Caco-2 (cell line): ENCODE results near the gene EFHC2. TPM values are rescaled to one million over a fixed set of nuclear protein-coding genes. Genes with fewer than 3 reads are reported as not detected.
A peak's percentile ranks its signal among the peaks of the same experiment; 100 is the strongest.

Source experiments
- BruUV-seq: library from RNA; stranded (reverse); fragments of 400-500 nt; replicated peaks from 2 replicates; lab custom pipeline; 2021; lab: Mats Ljungman, UMichigan
- CTCF ChIA-PET: fragments of 300-600 bp; sonication (Branson Sonifier 250); formaldehyde crosslinking; loops from one replicate; lab custom pipeline; 2022; ENCODE audit warnings: antibody characterized with exemption; lab: Charles Lee
- POLR2A ChIA-PET: fragments of 300-600 bp; sonication (Branson Sonifier 250); formaldehyde crosslinking; loops from one replicate; lab custom pipeline; 2022; ENCODE audit warnings: antibody characterized with exemption; lab: Charles Lee
- DNase-seq, 2 experiments: peaks; one replicate each; pipeline versions ENCODE4 v3.0.0 to v3.0.0-alpha.2; 2020 to 2022
- H3K27me3 ChIP-seq: replicated peaks from 2 replicates; pipeline ENCODE4 v1.6.0; 2011; ENCODE audit warnings: low read length; ENCODE audit not compliant: control insufficient read depth, insufficient read depth
- H3K36me3 ChIP-seq: 2 replicates; pipeline ENCODE4 v1.5.1; 2011; ENCODE audit warnings: low read length; ENCODE audit not compliant: control insufficient read depth, insufficient read depth
- H3K4me1 ChIP-seq: fragments of 250-450 bp; sonication (Bioruptor Pico); 2 replicates; pipeline ENCODE4 v1.5.1; 2020; ENCODE audit warnings: mild to moderate bottlenecking
- H3K4me3 ChIP-seq: 2 replicates; pipeline ENCODE4 v1.5.1; 2011; ENCODE audit warnings: low read depth, mild to moderate bottlenecking, control low read depth, low read length
- H3K9me3 ChIP-seq: fragments of 250-450 bp; sonication (Bioruptor Pico); 2 replicates; pipeline ENCODE4 v1.5.1; 2020; ENCODE audit warnings: mild to moderate bottlenecking, moderate library complexity
- H3K27ac Mint-ChIP-seq: one replicate; pipeline ENCODE4 v1.8.0; 2022; ENCODE audit warnings: mixed read lengths; ENCODE audit not compliant: unreplicated experiment
- H3K27me3 Mint-ChIP-seq: one replicate; pipeline ENCODE4 v1.8.0; 2022; ENCODE audit warnings: mixed read lengths; ENCODE audit not compliant: insufficient read depth, unreplicated experiment
- H3K36me3 Mint-ChIP-seq: one replicate; pipeline ENCODE4 v1.8.0; 2022; ENCODE audit warnings: mild to moderate bottlenecking, mixed read lengths; ENCODE audit not compliant: insufficient read depth, unreplicated experiment
- H3K4me1 Mint-ChIP-seq: one replicate; pipeline ENCODE4 v1.8.0; 2022; ENCODE audit warnings: low read depth, mixed read lengths; ENCODE audit not compliant: unreplicated experiment
- H3K4me3 Mint-ChIP-seq: one replicate; pipeline ENCODE4 v1.8.0; 2022; ENCODE audit warnings: mild to moderate bottlenecking, moderate library complexity, mixed read lengths; ENCODE audit not compliant: unreplicated experiment
- H3K9me3 Mint-ChIP-seq: one replicate; pipeline ENCODE4 v1.8.0; 2022; ENCODE audit warnings: mixed read lengths; ENCODE audit not compliant: unreplicated experiment
- CTCF ChIP-seq, 2 experiments: fragments of 200-600 bp in 1 of 2; IDR thresholded peaks; 1 replicate in 1 of 2; 2 replicates in 1 of 2; pipeline versions ENCODE4 v1.5.1 to v1.8.0; 2011 to 2022; ENCODE audit warnings: antibody characterized with exemption in 1 of 2, control low read depth in 1 of 2, inconsistent platforms in 1 of 2, low read depth in 1 of 2, low read length in 1 of 2, mild to moderate bottlenecking in 1 of 2, moderate library complexity in 1 of 2; ENCODE audit not compliant: insufficient read depth in 1 of 2, severe bottlenecking in 1 of 2, unreplicated experiment in 1 of 2
- intact Hi-C: fragments of 100-400 bp; cut with micrococcal nuclease; formaldehyde crosslinking; loops from one replicate; pipeline ENCODE4 v1.10.0; 2022; ENCODE audit not compliant: unreplicated experiment
- total RNA-seq: library from RNA; stranded (reverse); gene quantifications from 2 replicates; pipeline ENCODE4 v1.2.3, GENCODE V29; 2022

Gene EFHC2
- total RNA-seq, 1 experiment from 2014 or later: not detected

- H3K27me3 ChIP-seq: no peaks in the 10 kb centered on the region
- H3K9me3 Mint-ChIP-seq: no peaks in the 10 kb centered on the region
- BruUV-seq: no TSS peak
- ChIA-PET CTCF (no interaction called here), POLR2A (no interaction called here)
- DNase-seq: peak; percentile 35 to 45
- intact Hi-C loops: no loop called here
- TF ChIP-seq CTCF (IDR thresholded peaks at IDR 0.05; ENCODE audit: insufficient read depth in 1 of 2, low read depth in 1 of 2, low read length in 1 of 2, severe bottlenecking in 1 of 2, unreplicated experiment in 1 of 2): no peak
- H3K36me3 ChIP-seq: no peaks in the 10 kb centered on the region
- H3K27ac Mint-ChIP-seq: peak overlapping the region; percentile 45
- H3K9me3 ChIP-seq: no peaks in the 10 kb centered on the region
- peak overlapping the region; percentile 24 for H3K4me3 Mint-ChIP-seq
- H3K4me1 ChIP-seq: no peaks in the 10 kb centered on the region
- no peak overlapping the region for H3K4me3 ChIP-seq
- H3K4me1 Mint-ChIP-seq: peaks cover 6% of the 10 kb centered on the region
- H3K36me3 Mint-ChIP-seq: no peaks in the 10 kb centered on the region
- H3K27me3 Mint-ChIP-seq: no peaks in the 10 kb centered on the region
Observed at GRCh38 chrX:44349561-44349960, 6.1 kb upstream of the EFHC2 start.

- Mint-ChIP-seq H3K9me3 (no peaks in the 10 kb centered on the region), H3K27ac (no peak overlapping the region)
Observed at GRCh38 chrX:44344687-44345086, 1.2 kb upstream of the EFHC2 start.

GRCh38 chrX:44344194-44344593 is 722 bp upstream of the EFHC2 start:
- no peaks in the 10 kb centered on the region for H3K36me3 Mint-ChIP-seq
- H3K9me3 Mint-ChIP-seq: no peaks in the 10 kb centered on the region
- TF ChIP-seq CTCF (IDR thresholded peaks at IDR 0.05; ENCODE audit: insufficient read depth in 1 of 2, low read depth in 1 of 2, low read length in 1 of 2, severe bottlenecking in 1 of 2, unreplicated experiment in 1 of 2): no peak
- ChIA-PET CTCF (no interaction called here), POLR2A (no interaction called here)
- H3K4me1 ChIP-seq: no peaks in the 10 kb centered on the region
- no peaks in the 10 kb centered on the region for H3K36me3 ChIP-seq
- H3K27me3 ChIP-seq: no peaks in the 10 kb centered on the region
- H3K9me3 ChIP-seq: no peaks in the 10 kb centered on the region
- DNase-seq: no peak
- intact Hi-C loops: no loop called here
- H3K4me3 ChIP-seq: no peak overlapping the region
- no peak overlapping the region for H3K4me3 Mint-ChIP-seq
- no peak overlapping the region for H3K27ac Mint-ChIP-seq
- no TSS peak for BruUV-seq
- H3K27me3 Mint-ChIP-seq: no peaks in the 10 kb centered on the region
- no peaks in the 10 kb centered on the region for H3K4me1 Mint-ChIP-seq

More at GRCh38 chrX:44344687-44345086, 1.2 kb upstream of the EFHC2 start:
- Histone ChIP-seq H3K36me3 (no peaks in the 10 kb centered on the region), H3K4me1 (no peaks in the 10 kb centered on the region), H3K27me3 (no peaks in the 10 kb centered on the region), H3K4me3 (no peak overlapping the region), H3K9me3 (no peaks in the 10 kb centered on the region)
- no peak for TF ChIP-seq CTCF (IDR thresholded peaks at IDR 0.05; ENCODE audit: insufficient read depth in 1 of 2, low read depth in 1 of 2, low read length in 1 of 2, severe bottlenecking in 1 of 2, unreplicated experiment in 1 of 2)
- POLR2A ChIA-PET: no interaction called here
- no peak for DNase-seq
- peaks cover 5% of the 10 kb centered on the region for H3K4me1 Mint-ChIP-seq
- H3K36me3 Mint-ChIP-seq: no peaks in the 10 kb centered on the region
- intact Hi-C loops: no loop called here
- no peak overlapping the region for H3K4me3 Mint-ChIP-seq
- BruUV-seq: no TSS peak
- H3K27me3 Mint-ChIP-seq: no peaks in the 10 kb centered on the region
- CTCF ChIA-PET: no interaction called here
